Testis (tissue), 2 donors: Measurements from ENCODE around the gene ANKRD27.

Source experiments
- CTCF ChIP-seq, 3 experiments: fragments of 450-650 bp in 2 of 3; fragments of 200-600 bp in 1 of 3; sonication (generic) in 1 of 3; IDR thresholded peaks; one replicate each; pipeline ENCODE4 v1.5.1; 2016 to 2019; ENCODE audit warnings: antibody characterized with exemption in 3 of 3, mild to moderate bottlenecking in 2 of 3, moderate library complexity in 1 of 3
- POLR2A ChIP-seq: fragments of 450-650 bp; IDR thresholded peaks from one replicate; pipeline ENCODE4 v1.6.1; 2017; ENCODE audit warnings: antibody characterized with exemption, mild to moderate bottlenecking, moderate library complexity

- TF ChIP-seq POLR2A: no peak
- no peak for TF ChIP-seq CTCF (IDR thresholded peaks at IDR 0.05)
These were observed 79.5 kb downstream of the ANKRD27 start for GRCh38 chr19:32595491-32595890.
